ENCODE results near the gene TNFRSF11A. TPM values are rescaled to one million over a fixed set of nuclear protein-coding genes. Genes with fewer than 3 reads are reported as not detected.

Gene TNFRSF11A
- total RNA-seq, 3 donors from 2014 or later, result 23.3 to 87.3 (median 59.3) TPM

DNA sequence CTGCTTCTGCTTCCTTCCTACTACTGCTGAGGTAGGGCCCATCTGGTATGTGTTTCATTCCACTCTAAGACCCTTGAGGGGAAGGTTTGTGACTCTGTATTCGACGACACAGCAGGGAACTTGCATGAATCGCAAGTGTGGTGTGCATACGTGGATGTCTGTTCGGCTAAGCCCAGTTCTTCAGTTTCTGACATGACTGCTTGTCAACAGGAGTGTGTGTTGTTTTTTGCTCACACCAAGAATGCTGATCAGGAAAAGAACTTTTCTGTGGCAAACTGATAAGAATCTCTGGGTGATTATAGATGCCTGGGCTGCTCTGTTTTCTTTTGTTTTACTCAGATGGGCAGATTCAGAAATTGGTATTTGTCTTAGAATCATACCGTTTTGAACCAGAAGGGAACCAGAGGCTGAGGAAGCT, 22.0 kb downstream of the TNFRSF11A start:
- no peak for ATAC-seq
- TF ChIP-seq, protein P1, sequence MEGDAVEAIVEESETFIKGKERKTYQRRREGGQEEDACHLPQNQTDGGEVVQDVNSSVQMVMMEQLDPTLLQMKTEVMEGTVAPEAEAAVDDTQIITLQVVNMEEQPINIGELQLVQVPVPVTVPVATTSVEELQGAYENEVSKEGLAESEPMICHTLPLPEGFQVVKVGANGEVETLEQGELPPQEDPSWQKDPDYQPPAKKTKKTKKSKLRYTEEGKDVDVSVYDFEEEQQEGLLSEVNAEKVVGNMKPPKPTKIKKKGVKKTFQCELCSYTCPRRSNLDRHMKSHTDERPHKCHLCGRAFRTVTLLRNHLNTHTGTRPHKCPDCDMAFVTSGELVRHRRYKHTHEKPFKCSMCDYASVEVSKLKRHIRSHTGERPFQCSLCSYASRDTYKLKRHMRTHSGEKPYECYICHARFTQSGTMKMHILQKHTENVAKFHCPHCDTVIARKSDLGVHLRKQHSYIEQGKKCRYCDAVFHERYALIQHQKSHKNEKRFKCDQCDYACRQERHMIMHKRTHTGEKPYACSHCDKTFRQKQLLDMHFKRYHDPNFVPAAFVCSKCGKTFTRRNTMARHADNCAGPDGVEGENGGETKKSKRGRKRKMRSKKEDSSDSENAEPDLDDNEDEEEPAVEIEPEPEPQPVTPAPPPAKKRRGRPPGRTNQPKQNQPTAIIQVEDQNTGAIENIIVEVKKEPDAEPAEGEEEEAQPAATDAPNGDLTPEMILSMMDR (IDR thresholded peaks at IDR 0.05), result no peak
- intact Hi-C loops (cut with DNase I, micrococcal nuclease), result no loop called here
- Histone ChIP-seq H3K4me1 (ENCODE audit: low read depth) (peaks cover 12% of the 10 kb centered on the region), H3K4me3 (no peak overlapping the region), H3K9me3 (no peaks in the 10 kb centered on the region), H3K36me3 (ENCODE audit: low read depth) (no peaks in the 10 kb centered on the region)
- DNase-seq, result no peak

DNA sequence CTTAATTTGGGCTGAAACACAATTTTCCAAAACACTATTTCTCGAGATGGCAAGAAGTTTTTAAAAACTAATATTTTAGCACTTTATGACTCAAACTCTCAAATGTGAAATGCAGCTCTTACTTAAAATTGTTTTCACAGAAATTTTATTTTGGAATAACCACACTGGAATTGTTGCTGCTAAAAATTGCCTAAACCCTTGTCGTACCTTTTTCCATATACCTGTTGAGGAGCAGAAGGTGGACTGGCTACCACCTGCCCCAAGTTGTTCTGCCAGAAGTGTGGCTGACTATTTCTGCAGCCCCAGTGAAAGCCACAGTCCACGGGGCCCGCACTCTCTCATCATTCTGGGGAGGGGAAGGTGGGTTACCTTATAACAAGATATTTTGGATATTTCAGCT, 23.4 kb downstream of the TNFRSF11A start:
- no peak for ATAC-seq
- no peak overlapping the region for H3K4me3 ChIP-seq

DNA sequence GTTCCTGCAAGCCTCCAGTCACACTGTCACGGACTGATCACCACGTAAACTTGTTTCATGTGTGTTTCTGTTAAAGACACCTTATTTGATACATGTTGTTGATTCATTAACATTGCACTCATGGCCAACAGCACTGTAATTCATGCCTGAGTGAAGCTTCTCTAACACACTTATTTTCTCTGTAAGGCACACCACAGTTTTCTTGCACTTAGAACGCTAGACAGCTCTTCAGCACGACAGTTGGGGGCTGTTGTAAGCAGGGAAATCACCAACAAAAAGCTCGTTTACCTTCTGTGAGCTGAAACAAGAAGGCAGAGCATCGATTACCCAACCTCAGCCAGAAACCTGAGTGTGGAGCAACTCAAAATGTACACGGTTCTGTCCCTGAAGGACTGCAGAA, 28.1 kb downstream of the TNFRSF11A start:
- Histone ChIP-seq H3K36me3 (ENCODE audit: low read depth) (no peaks in the 10 kb centered on the region), H3K9me3 (no peaks in the 10 kb centered on the region), H3K4me3 (no peak overlapping the region), H3K4me1 (ENCODE audit: low read depth) (peaks cover 8% of the 10 kb centered on the region)
- no peak for DNase-seq
- TF ChIP-seq, protein P1 (IDR thresholded peaks at IDR 0.05), result no peak
- intact Hi-C loops (cut with DNase I, micrococcal nuclease), result no loop called here
- no peak for ATAC-seq

More for the DNA sequence above, 23.4 kb downstream of the TNFRSF11A start:
- H3K9me3 ChIP-seq, result no peaks in the 10 kb centered on the region
- intact Hi-C loops (cut with DNase I, micrococcal nuclease), result no loop called here
- no peak for DNase-seq
- H3K4me1 ChIP-seq (ENCODE audit: low read depth), result peaks cover 12% of the 10 kb centered on the region
- TF ChIP-seq, protein P1 (IDR thresholded peaks at IDR 0.05), result no peak
- no peaks in the 10 kb centered on the region for H3K36me3 ChIP-seq (ENCODE audit: low read depth)

DNA sequence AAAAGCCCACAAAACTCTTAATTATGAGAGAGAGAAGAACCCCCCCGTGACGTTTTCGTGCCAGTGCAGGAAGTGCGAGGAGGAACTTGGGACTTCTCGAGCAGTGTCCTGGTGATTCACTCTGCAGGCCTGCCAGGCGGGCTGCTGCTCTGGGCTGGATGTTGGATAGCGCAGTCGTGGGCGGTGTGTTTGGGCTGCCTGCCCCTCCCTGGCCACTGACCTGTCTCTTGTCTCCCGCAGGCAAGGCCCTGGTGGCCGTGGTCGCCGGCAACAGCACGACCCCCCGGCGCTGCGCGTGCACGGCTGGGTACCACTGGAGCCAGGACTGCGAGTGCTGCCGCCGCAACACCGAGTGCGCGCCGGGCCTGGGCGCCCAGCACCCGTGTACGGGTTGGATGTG, 29.0 kb downstream of the TNFRSF11A start:
- H3K36me3 ChIP-seq (ENCODE audit: low read depth), result no peaks in the 10 kb centered on the region
- ATAC-seq (no peak), DNase-seq (no peak)
- intact Hi-C loops (cut with DNase I, micrococcal nuclease), result no loop called here
- H3K4me3 ChIP-seq, result no peak overlapping the region
- H3K4me1 ChIP-seq (ENCODE audit: low read depth), result peaks cover 10% of the 10 kb centered on the region
- no peaks in the 10 kb centered on the region for H3K9me3 ChIP-seq
- TF ChIP-seq, protein P1 (IDR thresholded peaks at IDR 0.05), result no peak

DNA sequence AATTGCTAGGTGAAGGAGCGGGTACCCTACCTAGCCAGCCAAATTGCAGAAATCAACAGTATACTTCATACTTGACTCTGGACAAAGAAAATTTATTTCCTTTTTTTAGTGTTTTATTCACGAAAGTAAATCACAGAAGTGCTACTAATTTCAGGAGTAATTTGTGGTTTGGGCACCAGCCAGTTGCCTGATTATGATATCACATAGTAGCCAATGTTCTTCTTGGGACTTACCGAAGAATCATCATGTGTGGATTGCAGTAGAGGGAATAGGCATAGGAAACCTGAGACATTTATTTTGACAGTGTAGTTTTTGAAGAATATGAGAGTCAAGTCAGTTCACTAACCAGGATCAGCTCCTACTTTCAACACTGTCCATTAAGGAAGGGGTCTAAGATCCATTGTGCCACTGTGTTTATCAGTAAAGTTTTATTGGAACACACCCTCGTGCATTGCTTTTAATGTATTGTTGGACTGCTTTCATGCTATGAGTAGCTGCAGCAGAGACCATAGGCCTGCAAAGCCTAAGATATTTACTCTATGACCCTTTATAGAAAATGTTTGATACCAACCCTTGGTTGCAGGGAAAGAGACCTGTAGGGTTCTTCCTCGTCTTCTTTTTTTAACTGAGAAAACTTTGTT, 32.1 kb downstream of the TNFRSF11A start:
- H3K4me3 ChIP-seq, result no peak overlapping the region
- DNase-seq (no peak), ATAC-seq (peak; percentile 64)
- peaks cover 10% of the 10 kb centered on the region for H3K4me1 ChIP-seq (ENCODE audit: low read depth)
- TF ChIP-seq, protein P1 (IDR thresholded peaks at IDR 0.05), result no peak
- H3K36me3 ChIP-seq (ENCODE audit: low read depth), result no peaks in the 10 kb centered on the region
- intact Hi-C loops (cut with DNase I, micrococcal nuclease), result no loop called here
- H3K9me3 ChIP-seq, result no peaks in the 10 kb centered on the region

DNA sequence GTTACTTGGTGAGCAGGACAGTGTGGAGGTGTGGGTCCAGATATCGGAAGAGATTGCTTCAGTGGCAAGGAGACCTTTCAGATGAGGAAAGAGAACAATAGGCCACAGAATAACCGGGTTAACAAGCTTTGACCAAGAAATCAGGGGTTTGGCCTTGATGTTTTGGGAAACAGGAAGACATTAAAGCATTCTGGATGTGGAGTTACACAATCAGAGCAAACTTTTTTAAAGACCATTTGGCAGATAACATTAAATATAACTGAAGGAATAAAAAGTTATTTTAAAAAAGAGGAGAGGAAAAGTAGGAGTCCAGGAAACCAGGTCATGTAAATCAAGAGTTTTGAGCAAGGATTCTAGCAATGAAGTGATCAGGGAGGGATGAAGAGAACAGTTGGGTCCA, 35.7 kb downstream of the TNFRSF11A start:
- peaks cover 10% of the 10 kb centered on the region for H3K4me1 ChIP-seq (ENCODE audit: low read depth)
- TF ChIP-seq, protein P1 (IDR thresholded peaks at IDR 0.05), result no peak
- intact Hi-C loops (cut with DNase I, micrococcal nuclease), result no loop called here
- ATAC-seq (no peak), DNase-seq (no peak)
- H3K36me3 ChIP-seq (ENCODE audit: low read depth), result no peaks in the 10 kb centered on the region
- no peak overlapping the region for H3K4me3 ChIP-seq
- no peaks in the 10 kb centered on the region for H3K9me3 ChIP-seq

Measured in mucosa of descending colon (tissue), 3 donors.